Gastroesophageal sphincter (tissue), 3 donors: ENCODE data around the gene RAD23B.

ENCODE experiments used
- POLR2A ChIP-seq, 2 donors: fragments of 450-650 bp; IDR thresholded peaks; one replicate each; pipeline ENCODE4 v1.6.1; 2017; ENCODE audit warnings: antibody characterized with exemption in 2 of 2, mild to moderate bottlenecking in 2 of 2, moderate library complexity in 1 of 2
- POLR2AphosphoS5 ChIP-seq: sonication (generic); formaldehyde crosslinking; IDR thresholded peaks from one replicate; pipeline ENCODE4 v1.6.1; 2017; ENCODE audit warnings: antibody characterized with exemption
- TF ChIP-seq, protein P1 (sequence below), 4 experiments: fragments of 200-600 bp in 2 of 4; fragments of 450-650 bp in 2 of 4; sonication (generic) in 1 of 4; IDR thresholded peaks; one replicate each; pipeline ENCODE4 v1.5.1; 2017 to 2019; ENCODE audit warnings: antibody characterized with exemption in 4 of 4, mild to moderate bottlenecking in 2 of 4, moderate library complexity in 2 of 4

DNA sequence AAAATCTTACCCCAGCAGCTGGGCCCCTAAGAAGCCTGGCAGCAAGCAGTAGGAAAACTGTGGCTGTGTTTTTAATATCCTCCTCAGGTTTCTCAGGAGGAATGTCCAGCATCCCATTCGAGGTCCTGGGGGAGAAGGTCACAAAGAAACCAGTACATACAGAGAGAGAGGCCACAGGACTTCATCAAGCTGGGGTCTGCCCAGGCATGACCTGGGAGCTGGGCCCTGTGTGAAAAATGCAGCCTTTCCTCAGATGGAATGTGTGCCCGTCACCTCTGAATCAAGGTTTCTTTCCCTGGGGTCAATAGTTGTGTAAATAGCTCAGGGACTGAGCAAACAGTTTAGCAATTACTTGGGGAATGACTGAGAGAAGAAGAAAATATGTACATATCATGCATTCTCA, 33.9 kb upstream of the RAD23B start:
- TF ChIP-seq POLR2A (IDR thresholded peaks at IDR 0.05) (no peak), POLR2AphosphoS5 (no peak)
- TF ChIP-seq, protein P1, sequence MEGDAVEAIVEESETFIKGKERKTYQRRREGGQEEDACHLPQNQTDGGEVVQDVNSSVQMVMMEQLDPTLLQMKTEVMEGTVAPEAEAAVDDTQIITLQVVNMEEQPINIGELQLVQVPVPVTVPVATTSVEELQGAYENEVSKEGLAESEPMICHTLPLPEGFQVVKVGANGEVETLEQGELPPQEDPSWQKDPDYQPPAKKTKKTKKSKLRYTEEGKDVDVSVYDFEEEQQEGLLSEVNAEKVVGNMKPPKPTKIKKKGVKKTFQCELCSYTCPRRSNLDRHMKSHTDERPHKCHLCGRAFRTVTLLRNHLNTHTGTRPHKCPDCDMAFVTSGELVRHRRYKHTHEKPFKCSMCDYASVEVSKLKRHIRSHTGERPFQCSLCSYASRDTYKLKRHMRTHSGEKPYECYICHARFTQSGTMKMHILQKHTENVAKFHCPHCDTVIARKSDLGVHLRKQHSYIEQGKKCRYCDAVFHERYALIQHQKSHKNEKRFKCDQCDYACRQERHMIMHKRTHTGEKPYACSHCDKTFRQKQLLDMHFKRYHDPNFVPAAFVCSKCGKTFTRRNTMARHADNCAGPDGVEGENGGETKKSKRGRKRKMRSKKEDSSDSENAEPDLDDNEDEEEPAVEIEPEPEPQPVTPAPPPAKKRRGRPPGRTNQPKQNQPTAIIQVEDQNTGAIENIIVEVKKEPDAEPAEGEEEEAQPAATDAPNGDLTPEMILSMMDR (IDR thresholded peaks at IDR 0.05): no peak
